GM10847 (cell line): ENCODE data around the gene CEP295NL.

Experiments
- POLR2A ChIP-seq: IDR thresholded peaks from 2 replicates; pipeline ENCODE4 v1.6.1; 2011; ENCODE audit not compliant: insufficient read length; ENCODE audit errors: extremely low read depth

The CEP295NL gene

DNA sequence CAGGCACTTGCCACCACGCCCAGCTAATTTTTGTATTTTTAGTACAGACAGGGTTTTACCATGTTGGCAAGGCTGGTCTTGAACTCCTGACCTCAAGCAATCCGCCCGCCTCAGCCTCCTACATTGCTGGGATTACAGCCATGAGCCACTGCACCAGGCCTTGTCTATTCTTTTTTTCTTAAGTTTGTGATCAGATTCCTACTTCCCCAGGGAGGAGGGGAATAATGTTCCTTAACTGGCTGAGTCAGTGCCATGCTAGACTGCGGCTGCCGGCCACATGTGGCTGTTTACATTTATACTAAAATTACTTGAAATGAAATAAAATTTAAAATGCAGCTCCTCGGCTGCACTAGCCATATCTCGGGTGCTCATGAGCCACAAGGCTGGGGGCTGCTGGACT, 34.6 kb downstream of the CEP295NL start:
- TF ChIP-seq POLR2A, result no peak

DNA sequence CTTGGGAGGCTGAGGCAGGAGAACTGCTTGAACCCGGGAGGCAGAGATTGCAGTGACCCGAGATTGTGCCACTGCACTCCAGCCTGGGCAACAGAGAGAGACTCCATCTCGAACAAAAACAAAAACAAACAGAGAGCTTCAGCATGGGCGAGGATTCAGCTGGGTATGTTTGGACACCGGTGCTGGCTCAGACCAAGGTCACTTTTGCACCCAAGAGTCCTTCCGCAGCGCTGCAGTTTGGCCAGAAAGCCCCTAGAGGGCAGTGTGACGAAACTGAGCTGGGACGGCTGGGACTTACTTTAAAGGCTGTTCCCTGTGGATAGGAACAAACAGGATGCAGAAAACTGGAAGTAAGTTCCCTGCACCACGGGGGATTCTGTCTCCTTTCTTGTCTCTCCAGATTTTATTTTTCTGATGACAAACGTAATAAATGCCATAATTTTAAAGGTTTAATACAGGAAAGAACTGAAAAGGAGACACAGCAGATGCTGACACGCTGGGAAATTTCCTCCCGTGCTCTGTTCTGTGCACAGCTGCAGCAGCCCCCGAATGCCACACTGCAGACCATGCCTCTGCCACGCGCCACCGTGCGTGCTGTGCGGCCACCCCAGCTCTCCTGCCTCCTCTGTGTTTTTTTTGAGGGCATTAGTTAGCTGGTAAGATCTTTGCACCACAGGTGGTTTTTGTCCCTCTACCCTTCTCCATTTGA, 37.2 kb downstream of the CEP295NL start:
- no peak for TF ChIP-seq POLR2A

DNA sequence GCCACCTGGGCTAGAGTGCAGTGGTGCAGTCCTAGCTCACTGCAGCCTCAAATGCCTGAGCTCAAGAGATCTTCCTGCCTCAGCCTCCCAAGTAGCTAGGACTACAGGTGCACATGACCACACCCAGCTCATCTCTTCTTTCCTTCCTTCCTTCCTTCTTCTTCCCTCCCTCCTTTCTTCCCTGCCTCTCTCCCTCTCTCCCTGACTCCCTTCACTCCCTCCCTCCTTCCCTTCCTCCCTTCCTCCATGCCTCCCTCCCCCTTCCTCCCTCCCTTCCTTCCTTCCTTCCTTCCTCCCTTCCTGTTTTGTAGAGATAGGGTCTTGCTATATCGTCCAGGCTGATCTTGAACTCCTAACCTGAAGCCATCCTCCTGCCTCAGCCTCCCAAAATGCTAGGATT, 38.9 kb downstream of the CEP295NL start:
- no peak for TF ChIP-seq POLR2A

DNA sequence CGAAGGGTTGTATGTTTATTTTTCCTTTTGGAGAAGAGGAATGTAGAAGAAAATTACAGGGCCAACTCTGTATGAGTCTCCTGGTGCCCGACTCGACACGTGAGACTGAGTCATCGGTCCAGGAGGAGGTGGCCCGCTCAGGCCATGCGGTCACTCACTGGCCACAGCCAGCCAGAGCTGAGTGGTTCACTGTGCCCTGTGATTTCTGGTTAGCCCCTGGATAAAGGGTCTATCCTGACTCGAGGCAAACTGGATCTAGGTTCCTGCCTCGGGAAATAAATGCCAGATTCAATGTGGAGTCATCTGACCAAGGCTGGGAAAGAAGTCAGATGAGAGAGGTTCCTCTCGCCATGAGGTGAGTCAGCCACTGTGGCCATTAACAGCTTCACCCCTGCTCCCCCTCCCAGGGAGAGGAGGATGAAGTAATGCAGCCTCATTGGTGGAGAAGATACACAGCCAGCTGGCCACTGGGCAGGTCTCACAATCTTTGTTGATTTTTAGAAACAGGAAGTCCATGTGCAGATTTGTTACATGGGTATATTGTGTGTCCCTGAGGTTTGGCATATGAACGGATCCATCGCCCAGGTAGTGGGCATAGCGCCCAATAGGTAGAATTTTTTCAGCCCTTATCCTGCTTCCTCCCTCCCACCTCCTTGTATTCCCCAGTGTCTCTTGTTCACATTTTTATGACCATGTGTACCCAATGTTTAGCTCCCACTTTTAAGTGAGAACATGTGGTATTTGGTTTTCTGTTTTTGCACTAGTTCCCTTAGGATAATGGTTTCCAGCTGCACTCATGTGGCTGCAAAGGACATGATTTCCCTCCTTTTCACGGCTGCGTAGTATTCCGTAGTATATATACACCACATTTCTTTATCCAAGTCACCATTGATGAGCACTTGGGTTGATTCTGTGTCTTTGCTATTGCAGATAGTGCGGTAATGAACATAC, 40.7 kb downstream of the CEP295NL start:
- no peak for TF ChIP-seq POLR2A

DNA sequence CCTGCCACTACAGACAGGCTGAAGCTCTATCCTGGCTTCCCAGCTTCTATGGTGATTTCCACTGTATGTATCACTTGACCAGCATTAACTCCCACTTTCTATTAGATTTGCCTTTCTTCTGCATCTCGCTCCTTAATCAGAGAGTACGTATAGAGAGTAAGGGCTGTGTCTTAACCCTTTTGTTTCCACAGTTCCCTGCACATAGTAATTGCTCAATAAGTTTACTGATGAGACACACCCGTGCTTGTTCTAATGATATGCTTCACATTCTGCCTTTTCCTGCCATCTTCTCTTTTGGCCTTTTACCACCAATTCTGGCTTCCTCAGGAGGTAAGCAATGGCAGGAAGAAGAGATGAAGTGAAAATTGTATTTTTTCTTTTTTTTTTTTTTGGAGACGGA, 41.8 kb downstream of the CEP295NL start:
- no peak for TF ChIP-seq POLR2A

DNA sequence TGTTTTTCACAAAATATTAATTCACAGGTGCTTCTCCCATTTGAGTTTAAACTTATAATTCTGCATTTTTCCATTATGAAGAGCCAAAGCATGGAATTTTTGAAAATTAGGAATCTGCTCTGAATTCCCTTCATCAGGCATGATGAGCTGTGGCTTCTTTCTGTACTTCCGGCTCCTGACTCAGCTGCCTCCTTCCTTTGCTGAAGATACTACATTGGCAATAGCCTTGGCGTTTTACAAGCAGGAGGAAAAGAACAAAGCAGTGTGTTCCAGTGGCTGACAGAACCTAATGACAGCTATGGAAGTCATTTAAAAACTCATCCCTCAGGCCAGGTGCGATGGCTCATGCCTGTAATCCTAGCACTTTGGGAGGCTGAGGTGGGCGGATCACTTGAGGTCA, 44.0 kb downstream of the CEP295NL start:
- no peak for TF ChIP-seq POLR2A

DNA sequence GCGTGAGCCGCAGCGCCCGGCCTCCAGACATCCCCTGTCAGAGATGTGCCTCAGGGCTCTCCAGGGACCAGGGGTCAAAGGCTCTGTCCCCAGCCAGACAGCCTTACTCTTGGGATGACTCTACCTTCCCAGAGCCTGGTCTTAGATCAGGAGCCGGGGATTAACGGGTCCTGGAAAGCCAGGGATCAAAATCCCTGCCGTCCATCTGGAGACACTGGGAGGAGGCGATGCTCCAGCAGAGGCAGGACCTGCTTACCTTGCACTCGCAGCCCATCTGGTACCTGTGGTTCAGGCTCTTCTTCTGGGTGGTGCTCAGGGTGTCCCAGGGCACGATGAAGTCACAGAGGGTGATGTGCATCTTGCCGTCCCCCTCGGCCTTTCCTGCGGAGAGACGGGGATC, 45.7 kb downstream of the CEP295NL start:
- no peak for TF ChIP-seq POLR2A

DNA sequence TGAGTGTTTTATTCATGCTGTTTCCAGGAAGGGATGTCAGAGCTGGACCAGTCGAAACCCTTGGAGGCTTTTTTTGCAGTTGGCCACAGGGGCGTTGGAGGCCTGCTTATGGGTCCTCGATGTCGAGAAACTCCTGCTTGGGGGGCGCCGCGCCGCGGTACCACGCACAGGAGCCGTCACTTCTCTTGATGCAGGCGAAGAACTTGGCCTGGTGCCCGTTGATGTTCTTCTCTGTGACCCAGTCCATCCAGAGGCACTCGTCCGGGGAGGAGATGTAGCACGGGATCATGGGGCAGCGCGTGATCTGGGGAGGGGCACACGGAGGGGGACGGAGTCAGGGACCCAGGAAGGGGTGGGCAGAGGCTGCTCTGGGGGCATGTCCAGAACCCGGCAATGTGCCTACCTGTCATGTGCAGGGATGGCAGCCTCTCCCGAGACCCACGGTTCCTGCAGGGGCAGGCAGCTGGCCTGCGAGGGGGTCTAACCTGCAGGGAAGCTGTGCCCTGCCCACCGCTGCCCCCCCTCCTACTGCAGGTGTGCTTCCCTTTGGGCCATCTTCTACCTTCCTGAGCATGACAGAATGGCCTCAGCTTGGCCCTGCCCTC, 47.3 kb downstream of the CEP295NL start:
- no peak for TF ChIP-seq POLR2A

DNA sequence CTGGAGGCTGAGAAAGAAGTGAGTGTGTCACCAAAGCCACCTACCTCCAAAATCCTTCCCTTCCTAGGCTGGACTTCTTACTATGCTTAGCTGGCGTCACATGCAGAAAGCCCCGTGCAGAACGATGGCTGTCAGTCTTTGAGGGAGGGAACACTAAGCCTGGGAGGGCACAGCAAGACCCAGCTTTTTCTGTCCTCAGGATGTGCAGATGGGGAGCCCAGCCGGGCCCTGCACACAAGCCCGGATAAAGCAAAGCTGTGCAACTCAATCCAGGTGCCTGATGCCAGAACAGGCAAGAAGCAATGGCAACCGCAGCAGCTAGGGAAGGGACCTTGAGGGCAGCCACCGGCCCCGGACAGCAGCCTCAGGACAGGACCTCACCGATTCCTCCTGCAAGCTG, 48.5 kb downstream of the CEP295NL start:
- no peak for TF ChIP-seq POLR2A

DNA sequence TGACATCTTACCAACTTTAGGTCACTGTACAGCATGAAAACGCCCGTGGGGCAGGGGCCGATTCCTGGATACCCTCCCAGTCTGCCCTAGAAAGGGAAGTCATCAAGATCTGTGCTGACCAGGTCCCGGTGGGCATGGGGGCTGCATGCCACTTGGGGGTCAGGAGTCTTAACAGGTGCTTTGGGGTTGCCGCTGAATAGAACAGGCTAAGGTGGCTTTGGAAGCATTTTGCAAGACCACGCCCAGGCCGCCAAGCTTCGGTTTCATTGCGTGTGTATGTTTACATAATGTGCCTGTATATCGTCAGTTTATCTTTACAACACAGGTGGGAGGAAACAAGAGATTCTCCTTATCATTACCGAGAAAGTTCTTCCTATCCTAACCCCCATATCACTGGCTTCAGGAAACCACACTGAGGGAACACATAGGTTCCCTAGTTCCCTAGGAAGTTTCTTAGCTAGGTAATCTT, 49.0 kb downstream of the CEP295NL start:
- TF ChIP-seq POLR2A, result no peak

DNA sequence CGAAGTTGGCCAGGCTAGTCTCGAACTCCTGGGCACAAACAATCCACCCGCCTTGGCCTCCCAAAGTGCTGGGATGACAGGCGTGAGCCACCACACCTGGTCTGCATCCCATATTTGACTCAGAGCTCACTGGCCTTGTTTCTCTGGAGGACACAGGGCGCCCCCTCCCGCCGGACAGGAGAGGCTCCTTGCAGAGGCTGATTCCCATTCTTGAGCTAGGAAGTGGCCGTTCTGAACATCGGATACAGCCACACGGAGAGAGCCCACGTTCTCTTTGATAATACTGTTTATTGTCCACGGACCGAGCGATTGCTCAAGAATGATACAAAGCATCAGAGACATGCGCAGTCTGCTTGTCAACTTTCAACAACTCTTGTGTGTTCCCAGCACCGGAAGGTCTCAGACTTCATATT, 50.3 kb downstream of the CEP295NL start:
- no peak for TF ChIP-seq POLR2A

DNA sequence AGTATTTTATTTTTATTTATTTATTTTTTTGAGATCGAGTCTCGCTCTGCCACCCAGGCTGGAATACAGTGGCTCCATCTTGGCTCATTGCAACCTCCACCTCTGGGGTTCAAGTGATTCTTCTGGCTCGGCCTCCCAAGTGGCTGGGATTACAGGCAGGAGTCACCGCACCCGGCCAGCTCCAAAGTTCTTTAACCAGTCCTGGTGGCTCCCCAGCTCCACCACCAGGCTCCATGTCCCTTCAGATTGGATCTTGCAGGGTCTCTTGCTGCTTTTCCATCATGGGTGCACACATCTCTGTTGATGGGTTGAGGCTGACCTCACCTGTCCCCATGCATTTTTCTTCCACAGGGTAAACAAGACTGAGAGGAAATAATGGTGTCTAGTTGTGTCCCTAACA, 54.0 kb downstream of the CEP295NL start:
- no peak for TF ChIP-seq POLR2A

DNA sequence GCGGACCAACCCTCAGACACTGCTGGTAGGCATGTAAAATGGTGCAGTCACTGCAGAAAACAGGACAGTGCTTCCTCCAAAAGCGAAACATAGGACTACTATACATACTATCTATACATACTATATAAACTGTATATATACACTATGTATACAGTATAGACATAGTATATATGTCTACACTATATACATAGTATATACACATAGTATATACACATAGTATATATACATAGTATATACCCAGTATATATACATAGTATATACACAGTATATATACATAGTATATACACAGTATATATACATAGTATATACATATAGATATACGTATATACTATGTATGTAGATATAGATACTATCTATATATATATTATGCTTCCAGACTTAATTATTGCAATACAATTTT, 55.9 kb downstream of the CEP295NL start:
- no peak for TF ChIP-seq POLR2A

DNA sequence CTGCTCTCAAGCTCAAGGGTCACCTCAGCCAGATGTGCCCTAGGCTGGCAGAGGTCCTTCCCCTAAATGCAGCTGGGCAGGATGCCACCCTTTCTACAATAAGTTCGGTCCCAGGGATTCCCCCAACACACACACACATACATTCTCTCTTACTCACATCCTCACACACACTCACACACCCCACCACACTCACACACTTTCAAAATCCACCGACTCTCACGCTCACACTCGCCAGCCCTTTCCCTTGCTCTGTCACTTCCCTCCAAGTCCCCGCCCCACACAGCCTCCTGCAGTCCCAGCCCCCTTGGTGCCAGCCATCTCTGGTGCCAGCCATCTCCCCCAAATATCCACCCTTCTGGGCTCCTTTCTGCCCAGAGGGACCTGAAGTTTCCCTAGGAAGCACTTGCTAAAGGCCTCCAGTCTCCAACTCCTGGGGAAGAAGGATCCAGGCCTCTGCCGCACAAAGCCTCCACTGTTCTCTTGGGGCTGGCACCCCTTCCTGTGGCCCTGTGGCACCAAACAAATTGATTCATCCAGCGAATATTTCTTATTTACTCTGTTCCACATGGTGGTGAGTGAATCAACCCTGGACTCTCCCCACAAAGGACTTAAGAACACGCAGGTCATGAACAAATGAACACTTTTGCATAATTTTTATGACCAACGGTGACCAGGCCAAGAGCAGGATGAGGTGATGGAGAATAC, 58.5 kb downstream of the CEP295NL start:
- TF ChIP-seq POLR2A, result no peak

DNA sequence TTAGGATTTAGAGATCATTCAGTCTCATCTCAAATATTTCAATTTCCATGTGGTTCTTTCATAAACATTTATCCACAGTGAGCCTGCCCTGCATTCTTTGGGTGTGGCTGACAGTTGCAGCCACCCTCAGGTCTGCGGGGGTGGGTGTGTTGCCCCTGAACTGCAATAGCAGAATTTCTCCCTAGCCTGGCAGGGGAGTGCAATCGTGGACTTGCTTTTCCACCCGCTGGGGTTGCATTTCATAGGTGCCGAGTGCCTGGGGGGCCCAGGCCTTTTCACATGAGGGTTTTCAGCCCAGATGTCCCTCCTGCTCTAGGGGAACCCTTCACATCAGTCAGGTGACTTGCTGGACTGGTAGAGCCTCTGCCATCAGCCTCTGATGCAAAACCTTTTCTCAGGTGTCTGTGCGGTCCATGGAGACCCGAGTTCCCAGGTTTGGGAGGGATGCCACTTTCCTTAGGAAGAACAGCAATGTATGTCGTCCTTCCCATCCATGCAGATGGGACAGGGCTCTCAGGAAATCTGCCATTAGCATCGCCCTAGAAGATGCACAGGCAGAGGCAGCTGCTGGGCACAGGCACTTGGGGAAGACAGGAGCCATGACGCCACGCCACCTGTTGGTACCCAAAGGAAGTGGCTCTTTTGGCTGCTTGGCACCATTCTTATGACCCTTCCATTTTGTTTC, 60.0 kb downstream of the CEP295NL start:
- TF ChIP-seq POLR2A, result no peak
